ENCODE measurements around the gene PRRC2B. TPM values are rescaled to one million over a fixed set of nuclear protein-coding genes. Genes with fewer than 3 reads are reported as not detected.

Gene PRRC2B
- total RNA-seq, 1 experiment from 2014 or later = 170 TPM

- H3K79me2 ChIP-seq (ENCODE audit: insufficient read depth, low read length) = peaks cover 80% of the 10 kb centered on the region
- H3K27ac ChIP-seq (ENCODE audit: low read depth, low read length) = no peak overlapping the region
- H3K36me3 ChIP-seq (ENCODE audit: control insufficient read depth in 1 of 2, insufficient read depth in 2 of 2, low read length in 2 of 2) = peaks cover 57 to 72% of the 10 kb centered on the region in 2 experiments
- H3K4me2 ChIP-seq (ENCODE audit: low read length) = no peak overlapping the region
- DNase-seq (ENCODE audit: low read depth, low spot score) (no peak), ATAC-seq (no peak)
- ChIA-PET RAD21 (ENCODE audit: low non-redundant PET in 1 of 2, low total read pairs in 2 of 2, uncharacterized antibody in 2 of 2, unreplicated experiment in 2 of 2) (no interaction called here), CTCF (interaction anchor here (0.7 to 0.9 kb wide), 2 partner anchors 103 to 127 kb away, joined by 3 to 4 read pairs; no protein-coding TSS in a partner anchor), POLR2A (no interaction called here)
- no peak overlapping the region for H3K9ac ChIP-seq (ENCODE audit: low read length)
- H3K27me3 ChIP-seq (ENCODE audit: insufficient read depth, low read length) = no peaks in the 10 kb centered on the region
- intact Hi-C loops (cut with micrococcal nuclease) = no loop called here
- no peaks in the 10 kb centered on the region for H3K9me3 ChIP-seq (ENCODE audit: control insufficient read depth in 1 of 2, insufficient read depth in 1 of 2, low read depth in 1 of 2, low read length in 2 of 2)
- H2AFZ ChIP-seq (ENCODE audit: low read depth, low read length, poor library complexity, severe bottlenecking) = no peak overlapping the region
- no peaks in the 10 kb centered on the region for H3K4me1 ChIP-seq (ENCODE audit: control insufficient read depth in 1 of 2, insufficient read depth in 2 of 2, low read length in 2 of 2)
- BruUV-seq (replicated peaks) = no TSS peak
- H4K20me1 ChIP-seq (ENCODE audit: insufficient read depth) = peaks cover 6% of the 10 kb centered on the region; the same call in 1 of the 2 replicates
- no peaks in the 10 kb centered on the region for H3K9me2 ChIP-seq (ENCODE audit: insufficient read depth)
- H3K4me3 ChIP-seq (replicated peaks in 1 of 2; ENCODE audit: low read depth in 1 of 2, low read length in 2 of 2) = no peak overlapping the region
- TF ChIP-seq ZFX (IDR thresholded peaks at IDR 0.05) = no peak
- TF ChIP-seq REST (IDR thresholded peaks at IDR 0.05; ENCODE audit: low read depth) = no peak
- no peak for TF ChIP-seq POLR2AphosphoS5 (IDR thresholded peaks at IDR 0.05; ENCODE audit: low read depth, low read length)
- TF ChIP-seq CBX3 (IDR thresholded peaks at IDR 0.05; ENCODE audit: low read depth) = no peak
- TF ChIP-seq EZH2 (IDR thresholded peaks at IDR 0.05) = no peak
- TF ChIP-seq FOSL1 (IDR thresholded peaks at IDR 0.05; ENCODE audit: low read depth) = no peak
- no peak for TF ChIP-seq SP1 (IDR thresholded peaks at IDR 0.05; ENCODE audit: low read depth)
These were observed 83.0 kb downstream of the PRRC2B start for GRCh38 chr9:131476777-131477345.

All from HCT116 (cell line).